Measurements from ENCODE around the gene LEMD2.

LEMD2 gene

DNA sequence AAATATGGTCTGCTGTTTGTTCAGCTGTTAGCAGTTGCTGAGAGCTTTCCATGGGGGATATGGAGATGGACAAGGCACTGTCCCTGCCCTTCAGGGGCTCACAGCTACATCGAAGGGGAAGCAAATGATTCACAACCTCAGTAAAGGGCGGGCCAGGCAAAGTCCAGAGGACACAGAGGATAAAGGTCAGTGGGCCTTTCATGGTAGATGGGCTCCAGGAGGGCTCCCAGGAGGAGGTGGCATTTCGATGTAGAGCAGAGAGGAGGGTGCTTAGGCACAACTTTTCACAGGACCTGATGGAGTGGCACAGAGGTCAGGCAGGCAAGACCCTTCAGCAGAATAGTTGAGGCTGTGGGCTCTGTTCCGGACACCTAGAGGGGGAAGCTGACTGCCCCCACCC, 30.1 kb upstream of the LEMD2 start:
- DNase-seq (ENCODE audit: low read depth in 2 of 2): no peak

DNA sequence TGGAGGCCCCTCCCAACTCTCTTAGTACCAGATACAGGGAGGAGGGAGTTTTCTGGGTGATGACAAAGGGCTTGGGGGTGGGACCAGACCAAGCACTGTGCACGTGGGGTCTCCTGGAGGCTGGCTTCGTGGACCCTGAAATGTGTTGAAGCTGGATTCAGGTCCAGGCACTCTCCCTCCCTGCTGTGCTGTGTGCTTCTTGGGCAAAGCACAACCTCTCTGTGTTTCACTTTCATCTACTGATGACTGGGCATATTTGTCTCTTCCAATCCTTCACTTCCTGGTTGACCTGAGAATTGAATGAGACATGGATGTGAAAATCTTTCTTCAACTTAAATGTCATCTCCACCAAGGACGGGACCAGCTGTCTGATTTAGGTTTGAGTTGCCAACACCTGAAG, 29.4 kb upstream of the LEMD2 start:
- DNase-seq (ENCODE audit: low read depth in 2 of 2): no peak

DNA sequence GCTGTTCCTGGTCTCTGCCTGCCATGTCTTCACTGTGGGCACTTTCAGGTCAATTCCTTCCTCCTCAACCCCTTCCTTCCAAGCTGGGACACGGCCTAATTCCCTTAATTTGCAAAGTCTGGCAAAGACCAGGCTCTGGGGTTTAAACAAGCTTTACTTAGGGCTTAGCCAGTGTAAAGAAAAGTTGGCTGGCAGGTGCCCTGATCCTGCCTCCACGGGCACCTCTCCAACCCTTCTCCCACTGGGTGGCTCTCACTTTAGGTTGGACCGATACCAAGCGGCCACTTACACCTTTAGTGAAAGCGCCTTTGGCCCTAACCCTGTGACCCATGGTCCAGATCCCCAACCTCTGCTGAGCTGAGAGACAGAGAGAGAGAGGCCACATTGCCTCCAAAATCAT, 28.6 kb upstream of the LEMD2 start:
- no peak for DNase-seq (ENCODE audit: low read depth in 2 of 2)

DNA sequence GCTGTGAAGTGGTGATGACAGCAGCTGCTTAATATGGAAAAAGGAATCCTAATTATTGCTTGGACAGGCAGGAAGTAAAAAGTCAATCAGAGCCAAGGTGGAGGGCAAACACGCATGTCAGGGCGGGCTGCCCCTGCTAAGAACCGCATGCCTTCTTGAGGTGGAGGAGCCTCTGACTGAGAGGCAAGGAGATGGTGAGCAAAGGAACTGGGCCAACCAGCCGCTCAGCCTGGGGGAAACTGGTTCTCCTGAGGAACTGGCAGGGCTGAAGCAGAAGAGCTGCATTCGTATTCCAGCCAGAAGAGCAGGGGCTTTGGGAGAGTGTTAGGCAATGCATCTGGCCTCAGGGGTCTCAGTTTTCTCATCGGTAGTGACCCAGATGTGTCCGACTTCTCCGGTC, 28.0 kb upstream of the LEMD2 start:
- no peak for DNase-seq (ENCODE audit: low read depth in 2 of 2)

DNA sequence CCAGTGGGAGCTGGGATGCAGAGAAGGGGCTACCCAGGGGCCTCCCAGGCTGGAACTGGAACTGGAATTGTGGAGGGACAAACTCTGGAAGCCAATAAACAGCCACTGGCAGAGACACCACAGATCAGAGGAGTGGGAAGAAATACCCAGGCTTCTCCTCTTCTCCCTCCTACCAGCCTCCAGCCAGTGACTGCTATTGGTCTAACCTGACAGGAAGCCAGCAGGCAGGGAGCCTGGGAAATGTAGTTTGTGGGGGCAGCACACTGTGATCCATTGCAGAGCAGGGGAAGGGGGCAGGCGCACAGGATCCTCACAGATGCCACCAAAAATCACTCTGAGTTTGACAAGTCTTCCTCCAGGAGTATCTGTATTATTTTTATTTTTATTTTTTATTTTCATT, 26.9 kb upstream of the LEMD2 start:
- DNase-seq (ENCODE audit: low read depth in 2 of 2): no peak

DNA sequence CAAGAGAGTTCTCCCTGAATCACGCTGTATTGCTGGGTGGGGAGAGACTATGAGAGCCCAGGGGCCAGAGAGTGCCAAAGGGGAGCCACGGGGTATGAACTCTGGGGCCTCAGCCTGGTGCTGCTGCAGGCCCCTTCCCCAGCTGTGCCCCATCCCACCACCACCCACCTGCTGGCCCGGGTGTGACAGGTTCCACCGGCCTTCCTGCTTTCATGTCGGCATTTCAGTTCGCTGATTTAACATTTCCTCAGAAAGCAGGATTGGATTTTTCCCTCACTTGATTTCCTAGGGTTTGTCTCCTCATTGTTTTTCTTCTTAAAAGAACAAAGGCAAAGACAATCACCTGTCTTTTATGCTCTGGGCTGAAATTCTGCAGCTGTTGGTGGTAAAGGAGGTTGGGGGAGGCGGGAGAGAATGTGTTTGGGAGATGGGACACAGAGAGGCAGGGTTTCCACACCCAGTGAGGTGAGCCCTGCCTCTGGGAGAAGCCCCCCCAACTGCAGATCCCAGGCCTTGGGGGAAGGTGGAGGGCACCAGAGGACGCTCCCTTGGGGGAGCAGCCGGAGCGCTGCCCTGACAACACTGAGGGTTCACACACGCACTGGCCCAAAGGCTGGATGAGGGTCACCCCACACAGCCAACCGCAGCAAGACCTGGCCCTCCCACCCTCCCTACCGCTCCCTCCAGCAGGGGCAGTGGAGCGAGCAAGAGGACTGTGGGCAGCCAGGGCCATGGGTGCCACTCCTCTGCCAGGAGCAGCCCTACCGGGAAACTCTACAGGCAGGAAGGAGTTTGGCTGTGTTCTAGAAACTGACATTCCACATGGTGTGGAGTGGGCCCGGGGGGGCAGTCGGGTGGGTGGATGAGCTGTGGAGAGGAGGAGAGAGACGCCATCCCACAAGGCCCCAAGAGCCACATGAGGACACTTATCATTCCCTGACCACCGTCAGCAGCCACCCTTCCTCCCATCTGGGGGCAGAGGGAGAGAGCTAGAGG, 25.4 kb upstream of the LEMD2 start:
- no peak for DNase-seq (ENCODE audit: low read depth in 2 of 2)

DNA sequence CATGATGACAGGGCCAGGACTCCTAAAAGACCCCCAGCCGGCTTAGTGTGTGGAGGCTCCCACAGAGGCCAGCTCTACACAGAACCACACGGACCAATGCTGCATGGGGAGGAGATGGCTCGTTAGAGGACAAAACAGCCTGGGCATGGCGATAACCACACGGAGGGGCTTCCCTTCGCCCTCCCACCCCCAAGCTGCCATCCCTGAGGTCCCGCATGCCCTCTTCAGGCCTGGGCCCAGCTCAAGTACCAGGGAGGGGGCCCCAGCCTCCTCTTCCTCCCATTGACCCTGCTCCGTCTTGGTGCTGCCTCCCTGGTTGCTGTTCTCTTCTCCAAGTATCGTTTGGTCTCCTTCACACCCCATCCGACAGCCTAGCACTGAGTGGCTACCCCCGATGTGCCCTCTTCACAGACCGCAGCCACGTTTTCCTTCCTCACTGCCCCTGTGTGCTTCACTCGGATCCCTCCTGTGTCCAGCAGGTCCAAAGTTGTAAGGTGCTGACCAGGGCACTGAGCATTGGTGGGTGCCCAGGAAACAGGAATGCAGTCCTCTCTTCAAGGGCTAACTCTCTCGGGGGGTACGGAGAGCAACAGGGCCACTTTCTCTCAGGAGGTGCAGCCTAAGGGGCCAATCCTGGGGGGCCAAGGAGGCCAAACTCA, 24.4 kb upstream of the LEMD2 start:
- DNase-seq (ENCODE audit: low read depth in 2 of 2): no peak

DNA sequence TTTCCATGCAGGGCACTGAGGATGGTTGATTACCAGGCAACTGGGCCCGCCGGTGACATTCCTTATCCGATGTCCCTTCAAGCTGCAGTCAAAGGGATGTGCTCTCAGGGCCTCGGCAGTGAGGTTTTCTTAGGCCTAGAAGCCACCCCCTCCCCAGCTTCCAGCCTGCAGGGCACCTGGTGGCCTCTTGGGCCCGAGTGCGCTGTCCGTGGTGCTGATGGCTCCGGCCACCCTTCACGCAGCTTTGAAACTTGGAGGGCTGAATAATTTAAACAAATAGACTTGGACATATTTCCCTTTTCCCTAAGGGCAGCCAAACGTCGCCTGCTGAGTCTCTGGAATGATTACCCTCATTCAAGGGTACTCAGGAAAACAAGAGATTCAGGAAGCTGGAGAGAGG, 23.7 kb upstream of the LEMD2 start:
- no peak for DNase-seq (ENCODE audit: low read depth in 2 of 2)

DNA sequence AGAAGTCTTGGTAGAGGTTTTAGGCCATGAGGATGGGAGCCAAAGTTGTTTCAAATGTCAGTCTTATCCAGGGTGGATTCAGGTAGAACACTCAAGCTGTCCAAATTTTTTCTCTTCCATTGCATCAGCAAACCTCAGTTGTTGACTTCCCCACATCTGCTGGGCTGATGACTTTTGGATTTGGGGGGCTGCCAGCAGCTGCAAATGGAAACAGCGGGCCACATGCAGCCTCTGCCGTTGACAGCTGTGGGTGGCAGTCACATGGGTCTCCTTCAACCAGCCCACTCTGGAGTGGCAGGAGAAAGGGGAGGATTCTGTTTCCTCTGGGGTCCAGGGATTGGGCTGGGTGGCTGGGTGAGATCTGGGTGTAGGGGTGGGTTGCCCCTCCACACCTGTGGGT, 20.7 kb upstream of the LEMD2 start:
- no peak for DNase-seq (ENCODE audit: low read depth in 2 of 2)

DNA sequence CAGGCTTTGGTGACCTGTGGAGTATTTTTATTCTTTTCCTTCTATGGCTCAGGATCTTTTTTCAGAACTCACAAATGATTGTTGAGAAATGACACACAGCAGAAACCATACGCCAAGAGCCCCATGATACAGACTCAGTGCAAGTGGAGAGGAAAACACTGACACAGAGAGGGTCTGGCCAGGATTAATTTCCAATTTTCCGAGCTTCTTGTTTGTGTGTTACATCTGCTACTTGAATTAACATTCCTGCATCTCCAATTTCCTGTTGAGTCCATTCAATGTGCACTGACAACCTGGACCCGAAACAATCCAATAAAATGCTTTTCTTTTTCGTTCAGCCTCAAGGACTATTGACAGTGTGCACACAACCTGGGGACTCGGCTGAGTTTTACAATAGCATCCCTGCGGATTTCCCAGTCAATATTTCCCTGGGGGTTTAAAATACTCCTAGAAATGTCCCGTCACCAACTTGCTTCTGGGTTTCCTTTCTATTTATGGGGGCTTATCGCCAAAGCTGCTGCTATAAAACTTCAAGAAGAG, 19.8 kb upstream of the LEMD2 start:
- DNase-seq (ENCODE audit: low read depth in 2 of 2): no peak

DNA sequence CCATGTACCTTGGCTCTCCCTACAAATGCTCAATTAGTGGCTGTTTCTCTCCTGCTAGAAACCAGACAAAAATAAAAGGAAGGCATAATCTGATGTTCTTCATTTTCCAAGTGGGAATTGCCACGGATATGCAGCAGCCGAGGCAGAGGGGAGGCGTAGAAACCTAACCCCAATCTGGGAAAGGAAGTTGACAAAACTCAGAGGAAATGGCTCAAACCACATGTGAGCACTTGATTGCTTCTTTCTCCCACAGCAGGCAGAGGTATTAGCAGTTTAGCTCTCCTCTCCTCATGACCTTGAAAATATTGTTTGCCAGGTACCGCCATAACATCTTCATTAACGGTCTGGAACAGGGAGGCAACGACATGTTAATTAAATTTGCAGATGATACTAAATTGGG, 18.7 kb upstream of the LEMD2 start:
- DNase-seq (ENCODE audit: low read depth in 2 of 2): no peak

DNA sequence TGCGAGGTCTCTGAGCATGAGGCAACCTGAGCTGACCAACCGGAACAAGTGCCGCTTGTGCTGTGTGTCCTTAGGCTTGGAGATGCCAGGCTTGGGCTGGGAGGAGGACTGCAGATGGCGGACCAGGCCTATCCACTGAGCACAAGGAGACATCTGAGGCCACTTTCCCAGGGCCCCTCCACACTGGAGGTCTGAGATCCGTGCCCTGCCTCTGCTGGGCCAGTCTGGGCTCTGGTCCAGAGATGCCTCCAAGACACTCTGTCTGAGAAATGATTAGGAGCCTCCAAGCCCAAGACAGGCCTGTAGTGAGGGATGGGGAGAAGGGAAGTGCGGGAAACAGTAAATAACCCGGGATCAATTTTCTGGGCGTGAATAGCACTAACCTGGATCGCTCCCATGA, 17.9 kb upstream of the LEMD2 start:
- DNase-seq (ENCODE audit: low read depth in 2 of 2): no peak

DNA sequence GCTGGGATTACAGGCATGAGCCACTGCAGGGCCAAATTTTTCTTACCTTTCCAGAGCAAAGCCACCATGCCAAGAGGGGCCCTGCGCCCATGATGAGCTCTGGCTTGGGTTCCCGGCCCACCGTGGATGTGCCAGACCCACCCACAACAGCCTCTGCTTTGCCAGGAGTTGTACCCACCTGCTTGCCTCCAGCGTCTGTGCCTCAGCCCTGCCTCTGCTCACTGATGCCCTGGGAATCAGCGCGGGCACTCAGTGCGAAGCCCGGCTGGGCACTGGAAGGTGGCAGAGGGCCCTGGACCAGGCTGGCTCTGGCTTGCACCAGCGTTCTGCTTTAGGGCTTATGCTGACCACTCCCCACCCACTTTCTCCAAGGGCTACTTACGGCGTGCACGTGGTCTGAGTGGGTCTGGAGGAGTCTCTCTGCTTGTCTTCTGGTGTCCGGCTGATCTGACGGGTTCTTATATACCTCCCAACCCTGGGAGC, 14.7 kb upstream of the LEMD2 start, which contains the start of gene MLN:
MLN (minus strand) TSS at position 433 of the 483 bp plus-strand sequence. CDS start 2,840 bp downstream, outside the sequence.
- DNase-seq (ENCODE audit: low read depth in 2 of 2): no peak

DNA sequence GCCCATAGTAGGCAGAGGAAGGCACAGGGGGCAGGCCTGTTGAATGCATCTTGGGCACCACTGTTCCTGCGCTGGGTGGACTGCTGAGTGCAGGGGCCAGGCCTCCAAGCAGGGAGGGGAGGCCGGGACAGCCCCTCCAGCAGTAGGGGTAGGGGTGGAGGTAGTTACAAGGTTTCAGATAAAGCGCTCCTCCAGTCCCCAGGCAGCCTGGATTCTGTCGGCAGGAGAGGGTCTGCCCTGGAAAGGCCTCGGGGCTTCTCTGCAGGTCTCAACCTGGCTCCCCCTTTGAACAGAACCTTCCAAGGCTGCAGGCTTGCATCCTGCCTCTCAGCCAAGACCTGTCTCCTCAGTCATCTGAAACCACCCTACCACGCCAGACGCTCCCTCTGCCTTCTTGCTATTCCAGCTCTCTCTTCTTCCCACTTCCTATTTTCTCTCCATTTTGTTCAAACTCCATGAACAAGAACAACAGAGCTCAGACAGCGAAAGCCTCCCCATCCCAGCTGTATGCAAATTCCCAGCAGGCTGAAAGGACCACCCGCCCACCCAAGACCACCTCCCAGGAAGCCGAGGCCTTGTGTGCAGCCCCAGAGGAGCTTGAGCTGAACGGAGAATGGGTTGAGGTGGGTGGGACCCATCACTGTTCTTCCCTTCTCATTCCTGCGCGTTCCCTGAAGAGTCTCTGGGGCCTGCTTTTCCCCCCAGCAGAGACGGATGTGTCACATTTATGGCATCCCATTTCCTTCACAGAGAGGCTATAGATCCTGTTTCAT, 13.4 kb upstream of the LEMD2 start:
- peak in 1 of 2 experiments; percentile 29 for DNase-seq (ENCODE audit: low read depth in 2 of 2)

DNA sequence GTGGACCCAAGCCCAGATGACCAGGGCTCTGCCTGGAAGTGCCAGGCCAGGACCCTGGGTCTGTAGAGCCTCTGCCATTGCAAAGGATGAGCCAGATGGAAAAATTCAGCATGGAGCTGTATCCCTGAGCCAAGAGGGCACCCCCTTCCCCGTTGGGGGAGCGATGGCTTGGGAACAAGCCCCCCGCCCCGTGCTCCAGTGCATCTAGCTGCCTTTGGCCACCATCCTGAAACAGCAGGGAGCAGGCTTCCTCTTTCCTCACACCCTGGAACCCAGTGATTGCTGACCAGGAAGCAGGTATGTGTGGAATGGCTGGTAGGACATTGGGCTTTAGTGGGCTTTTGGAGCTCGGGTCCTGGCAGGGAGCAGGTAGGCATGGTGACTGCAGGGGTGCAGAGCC, 12.7 kb upstream of the LEMD2 start:
- DNase-seq (ENCODE audit: low read depth in 2 of 2): no peak

DNA sequence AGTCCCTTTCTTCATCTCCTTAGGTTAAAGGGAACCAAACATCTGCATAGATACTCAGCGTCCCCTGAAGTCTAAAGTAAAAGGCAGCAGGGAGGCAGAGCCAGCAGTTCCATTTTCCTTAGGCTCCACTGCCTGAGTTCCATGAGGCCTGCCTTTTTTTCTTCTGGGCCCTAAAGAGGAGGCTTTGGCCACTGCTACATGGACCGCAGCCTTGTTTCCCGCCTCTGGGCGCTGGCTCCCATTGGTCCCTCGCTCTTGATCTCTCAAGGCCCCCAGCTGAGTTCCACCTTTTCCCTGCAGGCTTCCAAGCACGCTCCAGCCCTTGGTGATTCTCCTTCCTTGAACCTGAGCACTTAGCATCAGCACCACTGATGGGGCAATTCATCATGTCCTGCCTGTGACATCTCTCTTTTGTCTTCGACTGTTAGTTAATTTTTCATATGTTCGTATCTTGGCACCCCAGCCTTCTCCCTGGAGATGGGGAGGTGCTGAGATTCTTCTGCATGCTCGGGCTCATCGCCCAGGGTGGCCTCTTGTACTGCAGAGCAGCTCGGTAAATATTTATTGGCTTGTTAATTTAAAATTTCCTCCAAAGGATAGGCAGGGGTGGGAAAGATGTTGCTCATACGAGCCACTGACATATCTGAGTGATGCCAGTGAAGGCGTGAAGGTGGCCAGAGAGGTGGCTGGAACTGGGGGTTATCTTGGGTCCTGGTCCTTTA, 11.5 kb upstream of the LEMD2 start:
- no peak for DNase-seq (ENCODE audit: low read depth in 2 of 2)

DNA sequence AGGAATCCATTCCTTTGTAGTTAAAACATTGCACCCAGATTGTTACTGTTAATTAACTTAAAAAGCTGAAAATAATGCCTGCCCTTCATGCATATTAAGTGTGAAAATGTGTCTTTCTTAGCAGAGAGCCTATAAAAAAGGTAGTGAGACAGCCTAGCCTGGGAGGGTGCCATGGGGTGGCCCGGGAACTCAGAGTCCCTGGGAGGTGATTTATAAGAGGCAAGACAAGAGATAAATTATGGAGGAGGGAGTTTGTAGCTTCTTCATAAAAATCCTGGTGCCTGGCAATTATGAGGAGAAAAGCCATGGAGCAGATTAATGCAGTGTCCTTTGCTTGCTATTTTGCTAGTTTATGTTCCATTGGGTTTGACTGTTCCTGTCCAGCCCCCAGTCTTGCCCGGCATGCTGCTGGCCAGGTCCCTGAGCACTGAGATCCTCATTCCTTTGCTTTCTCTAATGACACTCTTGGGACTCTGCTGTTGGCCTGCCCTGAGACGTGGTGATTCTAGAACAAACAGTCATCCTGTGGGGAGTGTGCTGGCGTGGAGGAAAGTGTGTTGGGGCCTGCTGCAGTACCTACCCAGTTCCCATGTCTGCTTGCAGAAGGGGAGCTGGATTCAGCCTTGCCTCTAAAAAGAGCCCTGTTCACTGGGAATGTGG, 10.7 kb upstream of the LEMD2 start:
- no peak for DNase-seq (ENCODE audit: low read depth in 2 of 2)

DNA sequence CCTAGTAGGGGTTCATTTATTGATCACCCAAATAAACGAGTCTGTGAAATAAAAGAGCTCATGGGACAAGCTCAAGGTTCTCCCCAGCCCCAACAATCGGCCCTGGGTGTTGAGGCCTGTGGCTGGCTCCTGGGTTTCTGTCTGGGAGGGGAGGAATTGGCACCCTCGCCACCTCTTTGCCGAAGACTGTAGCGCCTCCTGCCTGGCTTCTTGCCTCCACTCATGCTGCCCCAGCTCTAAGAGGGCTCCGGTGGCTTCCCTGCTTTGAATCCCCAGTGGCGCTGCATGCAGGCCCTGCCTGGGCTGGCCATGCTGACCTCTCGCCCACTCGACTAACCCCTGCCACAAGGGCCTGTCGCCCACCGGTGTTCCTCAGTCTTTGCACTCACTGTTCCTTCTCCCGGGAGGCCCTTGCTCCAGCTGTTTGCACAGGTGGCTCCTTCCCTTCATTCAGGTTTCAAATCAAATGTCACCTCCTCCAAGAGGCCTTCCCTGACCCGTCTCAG, 9.5 kb upstream of the LEMD2 start:
- DNase-seq (ENCODE audit: low read depth in 2 of 2): no peak

DNA sequence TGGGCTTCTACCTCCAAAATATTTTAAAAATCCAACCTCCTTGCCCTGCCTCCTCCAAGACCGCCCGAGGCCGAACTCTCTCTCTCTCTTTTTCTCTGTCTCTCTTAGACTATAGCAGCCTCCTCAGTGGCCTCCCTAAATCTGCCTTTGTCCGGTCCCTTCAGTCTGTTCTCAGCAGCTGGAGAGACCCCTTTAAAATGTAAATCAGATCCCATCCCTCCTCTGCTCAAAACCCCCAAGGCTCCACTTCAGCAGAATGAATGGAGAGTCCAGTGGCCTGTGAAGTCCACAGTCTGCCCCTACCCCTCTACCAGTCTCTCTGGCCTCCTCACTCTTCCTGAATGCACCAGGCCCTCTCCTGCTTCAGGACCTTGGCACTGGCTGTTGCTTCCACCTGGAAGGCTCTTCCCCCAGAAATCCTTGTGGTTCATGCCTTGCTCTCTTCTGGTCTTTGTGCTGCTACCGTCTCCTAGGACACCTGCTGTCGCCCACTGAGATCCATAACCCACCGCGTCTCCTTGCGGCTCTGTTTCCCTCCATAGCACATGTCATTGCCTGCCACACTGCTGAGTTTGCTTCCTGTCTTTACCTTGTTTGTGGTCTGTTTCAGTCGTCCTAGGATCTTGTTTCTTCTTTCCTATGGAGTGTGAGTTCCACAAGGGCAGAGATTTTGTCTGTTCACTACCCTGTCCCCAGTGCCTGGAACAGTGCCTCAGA, 8.9 kb upstream of the LEMD2 start:
- no peak for DNase-seq (ENCODE audit: low read depth in 2 of 2)

All from fibroblast of skin of left quadriceps (primary cell).